OCI-LY1 (cell line): ENCODE measurements around the gene TMEM229B.

Source experiments
- H2AFZ ChIP-seq: fragments of 200-600 bp; sonication (generic), shearing (Covaris generic); 2 replicates; pipeline ENCODE4 v1.6.0; 2014; ENCODE audit warnings: antibody characterized with exemption, mild to moderate bottlenecking, low read length
- H3F3A ChIP-seq: fragments of 200-600 bp; sonication (generic), shearing (Covaris generic); 2 replicates; pipeline ENCODE4 v1.6.0; 2014; ENCODE audit warnings: mild to moderate bottlenecking, antibody characterized with exemption, low read length, moderate library complexity; ENCODE audit not compliant: insufficient read depth
- H3K27ac ChIP-seq: fragments of 200-600 bp; sonication (generic); 2 replicates; pipeline ENCODE4 v1.5.1; 2014; ENCODE audit warnings: low read length, mixed run types, mild to moderate bottlenecking, low read depth; ENCODE audit not compliant: poor library complexity, severe bottlenecking
- H3K27me3 ChIP-seq: fragments of 200-600 bp; sonication (generic); 2 replicates; pipeline ENCODE4 v1.6.0; 2014; ENCODE audit warnings: antibody characterized with exemption, mild to moderate bottlenecking, low read length, moderate library complexity; ENCODE audit not compliant: insufficient read depth
- H3K36me3 ChIP-seq: fragments of 200-600 bp; sonication (generic); 2 replicates; pipeline ENCODE4 v1.6.1; 2014; ENCODE audit warnings: mild to moderate bottlenecking, antibody characterized with exemption, low read length, moderate library complexity, mixed read lengths; ENCODE audit not compliant: insufficient read depth
- H3K4me1 ChIP-seq: fragments of 200-600 bp; sonication (generic); 2 replicates; pipeline ENCODE4 v1.5.1; 2014; ENCODE audit warnings: mild to moderate bottlenecking, low read length, moderate library complexity; ENCODE audit not compliant: insufficient read depth, severe bottlenecking
- H3K4me2 ChIP-seq: fragments of 200-600 bp; sonication (generic), shearing (Covaris generic); 2 replicates; pipeline ENCODE4 v1.6.1; 2014; ENCODE audit warnings: low read length
- H3K4me3 ChIP-seq: fragments of 200-600 bp; sonication (generic); 2 replicates; pipeline ENCODE4 v1.5.1; 2014; ENCODE audit warnings: low read length, low read depth, mild to moderate bottlenecking, mixed read lengths; ENCODE audit not compliant: poor library complexity, severe bottlenecking
- H3K79me2 ChIP-seq: fragments of 200-600 bp; shearing (Covaris generic); 2 replicates; pipeline ENCODE4 v1.6.1; 2016; ENCODE audit warnings: mixed run types, low read length, mixed read lengths; ENCODE audit not compliant: insufficient read depth
- H3K9ac ChIP-seq: fragments of 200-600 bp; sonication (generic), shearing (Covaris generic); 2 replicates; pipeline ENCODE4 v1.6.1; 2014; ENCODE audit warnings: mild to moderate bottlenecking, low read length, mixed read lengths
- H3K9me2 ChIP-seq: fragments of 200-600 bp; sonication (generic), shearing (Covaris generic); 2 replicates; pipeline ENCODE4 v1.6.1; 2014; ENCODE audit warnings: low read depth, mild to moderate bottlenecking, low read length, mixed read lengths
- H3K9me3 ChIP-seq: fragments of 200-600 bp; shearing (Covaris generic); 2 replicates; pipeline ENCODE4 v1.6.1; 2014; ENCODE audit warnings: low read length, mixed read lengths
- H4K20me1 ChIP-seq: fragments of 200-600 bp; sonication (generic), shearing (Covaris generic); 2 replicates; pipeline ENCODE4 v1.6.0; 2016; ENCODE audit warnings: mild to moderate bottlenecking, low read length; ENCODE audit not compliant: insufficient read depth
- EZH2 ChIP-seq: fragments of 200-600 bp; sonication (generic), shearing (Covaris generic); IDR thresholded peaks from 2 replicates; pipeline ENCODE4 v1.8.0; 2017; ENCODE audit warnings: borderline replicate concordance, mixed run types, mild to moderate bottlenecking, antibody characterized with exemption, low read length, moderate library complexity, mixed read lengths
- TF ChIP-seq, protein P1 (sequence below): fragments of 200-600 bp; sonication (generic), shearing (Covaris generic); IDR thresholded peaks from 2 replicates; pipeline ENCODE4 v1.5.1; 2017; ENCODE audit warnings: mild to moderate bottlenecking, antibody characterized with exemption, low read length, moderate library complexity, mixed read lengths

The TMEM229B gene

DNA sequence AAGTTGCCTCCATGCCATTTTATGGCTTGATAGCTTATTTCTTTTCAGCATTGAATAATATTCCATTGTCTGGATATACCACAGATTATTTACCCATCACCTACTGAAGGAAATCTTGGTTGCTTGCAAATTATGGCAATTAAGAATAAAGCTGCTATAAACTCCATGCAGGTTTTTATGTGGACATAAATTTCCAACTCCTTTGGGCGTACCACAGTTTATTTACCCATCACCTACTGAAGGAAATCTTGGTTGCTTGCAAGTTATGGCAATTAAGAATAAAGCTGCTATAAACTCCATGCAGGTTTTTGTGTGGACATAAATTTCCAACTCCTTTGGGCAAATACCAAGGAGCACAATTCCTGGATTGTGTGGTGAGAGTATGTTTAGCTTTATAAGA is 32.0 kb upstream of the TMEM229B start:
- H3K27me3 ChIP-seq: peaks cover 4% of the 10 kb centered on the region; the same call in 1 of the 2 replicates

DNA sequence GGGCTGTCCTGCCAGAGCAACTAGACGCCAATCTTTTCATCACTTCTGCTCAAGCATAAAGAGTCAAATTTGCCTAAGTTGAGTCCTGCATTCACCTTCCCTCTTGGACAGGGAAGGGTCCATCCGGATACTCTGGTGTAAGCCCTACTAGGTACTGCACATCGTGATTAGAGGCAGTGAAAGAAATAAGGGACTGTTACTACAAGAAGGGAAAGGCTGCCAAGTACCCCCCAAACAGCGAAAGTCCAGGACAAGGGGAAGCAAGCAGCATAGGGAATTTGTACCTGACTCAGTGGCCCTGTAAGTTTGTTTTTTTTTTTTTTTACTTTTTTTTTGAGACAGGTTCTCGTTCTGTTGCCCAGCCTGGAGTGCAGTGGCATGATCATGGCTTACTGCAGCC is 30.9 kb upstream of the TMEM229B start:
- no peak overlapping the region for H3K9ac ChIP-seq
- no peaks in the 10 kb centered on the region for H3K9me2 ChIP-seq
- H4K20me1 ChIP-seq: no peaks in the 10 kb centered on the region
- H3K79me2 ChIP-seq: no peaks in the 10 kb centered on the region
- TF ChIP-seq, protein P1, sequence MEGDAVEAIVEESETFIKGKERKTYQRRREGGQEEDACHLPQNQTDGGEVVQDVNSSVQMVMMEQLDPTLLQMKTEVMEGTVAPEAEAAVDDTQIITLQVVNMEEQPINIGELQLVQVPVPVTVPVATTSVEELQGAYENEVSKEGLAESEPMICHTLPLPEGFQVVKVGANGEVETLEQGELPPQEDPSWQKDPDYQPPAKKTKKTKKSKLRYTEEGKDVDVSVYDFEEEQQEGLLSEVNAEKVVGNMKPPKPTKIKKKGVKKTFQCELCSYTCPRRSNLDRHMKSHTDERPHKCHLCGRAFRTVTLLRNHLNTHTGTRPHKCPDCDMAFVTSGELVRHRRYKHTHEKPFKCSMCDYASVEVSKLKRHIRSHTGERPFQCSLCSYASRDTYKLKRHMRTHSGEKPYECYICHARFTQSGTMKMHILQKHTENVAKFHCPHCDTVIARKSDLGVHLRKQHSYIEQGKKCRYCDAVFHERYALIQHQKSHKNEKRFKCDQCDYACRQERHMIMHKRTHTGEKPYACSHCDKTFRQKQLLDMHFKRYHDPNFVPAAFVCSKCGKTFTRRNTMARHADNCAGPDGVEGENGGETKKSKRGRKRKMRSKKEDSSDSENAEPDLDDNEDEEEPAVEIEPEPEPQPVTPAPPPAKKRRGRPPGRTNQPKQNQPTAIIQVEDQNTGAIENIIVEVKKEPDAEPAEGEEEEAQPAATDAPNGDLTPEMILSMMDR: no peak
- no peak for TF ChIP-seq EZH2
- no peak overlapping the region for H2AFZ ChIP-seq
- H3F3A ChIP-seq: no peaks in the 10 kb centered on the region
- peaks cover 9% of the 10 kb centered on the region for H3K4me1 ChIP-seq
- H3K9me3 ChIP-seq: no peaks in the 10 kb centered on the region
- H3K4me2 ChIP-seq: no peak overlapping the region
- H3K36me3 ChIP-seq: no peaks in the 10 kb centered on the region
- H3K27ac ChIP-seq: no peak overlapping the region
- no peak overlapping the region for H3K4me3 ChIP-seq
- peaks cover 4% of the 10 kb centered on the region; the same call in 1 of the 2 replicates for H3K27me3 ChIP-seq

More for the DNA sequence above, 32.0 kb upstream of the TMEM229B start:
- Histone ChIP-seq H3K4me2 (no peak overlapping the region), H3K27ac (no peak overlapping the region), H2AFZ (no peak overlapping the region), H4K20me1 (no peaks in the 10 kb centered on the region), H3K79me2 (no peaks in the 10 kb centered on the region), H3F3A (no peaks in the 10 kb centered on the region), H3K9me3 (no peaks in the 10 kb centered on the region), H3K36me3 (no peaks in the 10 kb centered on the region), H3K4me3 (no peak overlapping the region), H3K9ac (no peak overlapping the region), H3K9me2 (no peaks in the 10 kb centered on the region), H3K4me1 (peaks cover 5% of the 10 kb centered on the region)
- TF ChIP-seq EZH2: no peak
- TF ChIP-seq, protein P1: no peak

DNA sequence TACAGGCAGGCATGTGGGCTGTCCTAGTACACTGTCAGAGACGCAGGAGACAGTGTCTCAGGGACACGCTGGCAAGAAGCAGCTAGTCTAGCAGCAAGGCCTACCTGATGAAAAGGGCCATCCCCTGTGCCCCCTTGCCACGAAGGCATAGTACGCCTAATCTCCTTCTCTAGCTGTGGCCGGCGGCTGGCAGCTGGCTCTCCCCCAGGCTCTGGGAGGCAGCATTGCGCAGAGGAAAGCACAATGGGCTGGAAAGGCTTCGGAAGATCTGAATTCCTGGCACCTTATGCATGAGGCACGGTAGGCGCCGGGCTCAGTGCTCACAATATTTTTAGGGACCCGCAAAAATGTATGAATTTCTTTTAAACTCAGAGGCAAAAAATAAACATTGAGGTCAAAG is 28.6 kb upstream of the TMEM229B start:
- Histone ChIP-seq H2AFZ (no peak overlapping the region), H3K9ac (no peak overlapping the region)

More for the DNA sequence above, 28.6 kb upstream of the TMEM229B start:
- no peak overlapping the region for H3K27ac ChIP-seq
- H3K4me1 ChIP-seq: peaks cover 10% of the 10 kb centered on the region
- TF ChIP-seq, protein P1: no peak
- TF ChIP-seq EZH2: no peak
- H3K4me3 ChIP-seq: no peak overlapping the region
- no peaks in the 10 kb centered on the region for H3K9me2 ChIP-seq
- H3K36me3 ChIP-seq: no peaks in the 10 kb centered on the region
- no peaks in the 10 kb centered on the region for H3K79me2 ChIP-seq
- H3K27me3 ChIP-seq: peaks cover 7% of the 10 kb centered on the region; the same call in 1 of the 2 replicates
- H4K20me1 ChIP-seq: no peaks in the 10 kb centered on the region
- H3F3A ChIP-seq: no peaks in the 10 kb centered on the region
- no peak overlapping the region for H3K4me2 ChIP-seq
- H3K9me3 ChIP-seq: no peaks in the 10 kb centered on the region
